ENCODE measurements around the gene GBA2.

DNA sequence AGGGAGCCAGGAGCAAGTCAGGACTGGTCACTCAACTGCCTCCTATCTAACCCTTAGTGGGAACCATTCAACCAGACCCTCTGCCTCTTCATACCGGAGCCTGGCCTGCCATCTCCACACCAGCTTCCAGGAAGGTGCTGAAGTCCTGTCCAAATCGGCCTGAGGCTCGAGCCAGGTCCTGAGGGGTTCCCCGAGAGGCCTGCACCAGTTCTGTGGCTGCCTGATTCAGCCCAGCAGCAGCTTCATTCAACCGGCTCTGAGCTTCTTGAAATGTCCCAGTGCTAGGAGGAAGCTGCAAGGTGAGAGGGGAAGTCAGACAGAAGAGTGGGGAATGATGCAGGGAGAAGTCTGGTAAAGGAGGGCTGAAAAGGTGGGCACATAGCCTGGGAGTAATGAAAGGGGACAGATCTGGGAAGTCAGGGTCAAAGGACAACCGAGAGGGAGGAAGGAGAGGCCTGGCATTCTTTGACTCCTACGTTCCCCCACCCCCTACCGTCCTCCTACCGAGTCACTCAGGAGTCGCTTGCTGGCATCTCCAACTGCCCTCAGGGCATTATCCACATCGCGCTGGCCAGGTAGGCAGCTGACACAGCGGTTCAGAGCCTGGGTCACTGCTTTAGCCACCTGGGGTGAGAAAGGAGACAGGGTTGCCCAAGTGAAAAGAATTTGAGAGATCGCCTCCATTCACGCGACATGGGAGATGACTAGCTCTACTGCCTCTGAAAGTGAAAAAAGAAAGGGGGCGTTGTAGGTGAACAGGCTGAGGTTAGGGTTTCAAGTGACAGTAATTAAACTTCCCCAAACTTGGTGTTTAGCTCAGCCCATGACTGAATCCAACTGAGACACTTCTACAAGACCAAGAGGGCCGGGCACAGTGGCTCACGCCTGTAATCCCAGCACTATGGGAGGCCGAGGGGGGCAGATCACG is 37.3 kb downstream of the GBA2 start:
- TF ChIP-seq GATA2 (IDR thresholded peaks at IDR 0.05; ENCODE audit: low read depth, low read length) = no peak
- TF ChIP-seq GATA3 (IDR thresholded peaks at IDR 0.05; ENCODE audit: low read depth, low read length) = no peak

Data from SH-SY5Y (cell line).